B cell (primary cell): ENCODE measurements around the gene COL11A1.

ENCODE experiments used
- EZH2 ChIP-seq: IDR thresholded peaks from 2 replicates; pipeline ENCODE4 v1.6.1; 2012; ENCODE audit warnings: borderline replicate concordance, low read depth, mild to moderate bottlenecking, moderate library complexity, low read length; ENCODE audit not compliant: insufficient read depth, poor library complexity, severe bottlenecking
- TF ChIP-seq, protein P1 (sequence below): fragments of 200-600 bp; IDR thresholded peaks from one replicate; pipeline ENCODE4 v1.8.0; 2022; ENCODE audit warnings: antibody characterized with exemption, mild to moderate bottlenecking

GRCh38 chr1:103122983-103123720 lies 14.8 kb upstream of the COL11A1 start:
- TF ChIP-seq, protein P1, sequence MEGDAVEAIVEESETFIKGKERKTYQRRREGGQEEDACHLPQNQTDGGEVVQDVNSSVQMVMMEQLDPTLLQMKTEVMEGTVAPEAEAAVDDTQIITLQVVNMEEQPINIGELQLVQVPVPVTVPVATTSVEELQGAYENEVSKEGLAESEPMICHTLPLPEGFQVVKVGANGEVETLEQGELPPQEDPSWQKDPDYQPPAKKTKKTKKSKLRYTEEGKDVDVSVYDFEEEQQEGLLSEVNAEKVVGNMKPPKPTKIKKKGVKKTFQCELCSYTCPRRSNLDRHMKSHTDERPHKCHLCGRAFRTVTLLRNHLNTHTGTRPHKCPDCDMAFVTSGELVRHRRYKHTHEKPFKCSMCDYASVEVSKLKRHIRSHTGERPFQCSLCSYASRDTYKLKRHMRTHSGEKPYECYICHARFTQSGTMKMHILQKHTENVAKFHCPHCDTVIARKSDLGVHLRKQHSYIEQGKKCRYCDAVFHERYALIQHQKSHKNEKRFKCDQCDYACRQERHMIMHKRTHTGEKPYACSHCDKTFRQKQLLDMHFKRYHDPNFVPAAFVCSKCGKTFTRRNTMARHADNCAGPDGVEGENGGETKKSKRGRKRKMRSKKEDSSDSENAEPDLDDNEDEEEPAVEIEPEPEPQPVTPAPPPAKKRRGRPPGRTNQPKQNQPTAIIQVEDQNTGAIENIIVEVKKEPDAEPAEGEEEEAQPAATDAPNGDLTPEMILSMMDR = no peak
- TF ChIP-seq EZH2 = no peak
